ENCODE results near the gene HEPACAM. TPM values are rescaled to one million over a fixed set of nuclear protein-coding genes. Genes with fewer than 3 reads are reported as not detected.
A peak's percentile ranks its signal among the peaks of the same experiment; 100 is the strongest.

The HEPACAM gene
- total and polyA plus RNA-seq, 2 donors (not counting 3 experiments of a cell fraction or from before 2014, with no cell fraction given), result not detected

GRCh38 chr11:124890151-124890550, 45.7 kb downstream of the HEPACAM start:
- BruUV-seq (replicated peaks), result no TSS peak
- FAIRE-seq, result no peak
- dilution Hi-C loops (cut with MboI; ENCODE audit: extremely low pct_ligation_motif_present, low sequenced_read_pairs), result no loop called here

DNA sequence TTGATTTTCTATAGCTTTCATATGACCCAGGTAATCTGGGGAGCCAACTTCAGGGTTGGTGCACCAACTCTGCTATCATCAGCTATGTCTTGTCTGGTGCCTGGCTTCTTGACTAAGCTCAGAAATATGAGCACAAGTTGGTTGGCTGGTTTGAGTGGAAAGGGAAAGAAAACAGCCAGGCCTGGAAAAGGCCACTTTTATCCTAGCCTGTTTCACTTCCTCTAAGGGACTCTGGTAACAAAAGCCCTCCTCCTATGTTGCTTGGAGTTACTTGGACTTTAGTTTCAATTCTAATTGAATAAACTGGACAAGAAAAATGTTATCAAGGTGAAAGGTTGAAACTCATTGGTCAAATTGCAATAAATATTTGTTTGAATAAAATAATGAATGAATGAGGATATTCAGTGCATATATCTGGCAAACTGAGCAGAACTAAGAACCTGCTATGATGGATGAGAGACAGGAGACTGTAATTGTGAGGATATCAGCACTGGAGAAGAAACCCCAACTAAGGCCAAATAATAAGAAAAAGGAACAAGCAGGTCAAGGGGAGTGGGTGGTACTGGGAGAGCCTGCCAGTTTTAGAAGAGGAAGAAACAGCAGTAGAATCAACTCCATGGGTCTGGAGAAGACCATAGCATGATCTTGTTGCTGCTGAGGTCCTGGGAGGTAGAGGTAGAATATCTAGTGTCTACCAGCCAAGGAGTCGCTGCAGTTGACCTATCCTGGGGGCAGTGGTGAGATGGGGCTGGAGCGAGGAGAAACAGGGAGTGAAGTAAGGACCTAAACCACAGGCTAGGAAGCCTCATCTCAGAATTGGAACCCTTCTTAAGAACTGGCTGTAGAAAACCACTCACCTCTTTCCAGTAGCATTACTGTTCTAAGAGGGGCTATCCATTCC, 46.4 kb downstream of the HEPACAM start:
- TF ChIP-seq JUN (IDR thresholded peaks at IDR 0.05; ENCODE audit: borderline replicate concordance, insufficient read depth, insufficient read length, low read depth) (no peak), CTCF (IDR thresholded peaks at IDR 0.05; ENCODE audit: extremely low read depth in 1 of 2, insufficient read depth in 1 of 2, low read depth in 1 of 2, low read length in 2 of 2) (no peak), MYC (IDR thresholded peaks at IDR 0.05; ENCODE audit: low read depth, low read length) (no peak), POLR2A (IDR thresholded peaks at IDR 0.05; ENCODE audit: low read depth, low read length) (peak; percentile 75), MAX (IDR thresholded peaks at IDR 0.05; ENCODE audit: insufficient read depth, insufficient read length) (no peak), POLR2AphosphoS5 (IDR thresholded peaks at IDR 0.05; ENCODE audit: insufficient read depth, low read depth, low read length) (peak; percentile 53), FOS (IDR thresholded peaks at IDR 0.05; ENCODE audit: borderline replicate concordance, insufficient read depth, low read length) (no peak), GATA2 (IDR thresholded peaks at IDR 0.05; ENCODE audit: insufficient read depth, insufficient read length, low read depth, low read length) (no peak), EZH2 (IDR thresholded peaks at IDR 0.05; ENCODE audit: borderline replicate concordance, low read depth, low read length, severe bottlenecking) (no peak)
- peak overlapping the region; percentile 8 for H3K4me2 ChIP-seq (ENCODE audit: insufficient read depth, low read length)
- ChIA-PET CTCF (interaction anchor here (1.1 to 4.8 kb wide), 4 partner anchors 10 to 54 kb away, joined by 3 to 29 read pairs (median 13); partner anchors contain the start of gene ROBO4), POLR2A (interaction anchor here (1.1 to 4.0 kb wide), 4 partner anchors 7 to 64 kb away, joined by 3 to 23 read pairs (median 14); partner anchors contain the start of gene ROBO4)
- no peak for FAIRE-seq
- no peaks in the 10 kb centered on the region for H4K20me1 ChIP-seq (replicated peaks; ENCODE audit: control insufficient read depth, extremely low read depth, insufficient read depth, low read length)
- H3K9ac ChIP-seq (replicated peaks; ENCODE audit: extremely low read depth, insufficient read depth, low read length), result no peak overlapping the region
- dilution Hi-C loops (cut with MboI; ENCODE audit: extremely low pct_ligation_motif_present, low sequenced_read_pairs), result no loop called here
- H3K4me3 ChIP-seq (replicated peaks in 1 of 3; ENCODE audit: insufficient read depth in 1 of 3, low read depth in 1 of 3, low read length in 3 of 3), result no peak overlapping the region
- BruUV-seq (replicated peaks), result no TSS peak
- no peaks in the 10 kb centered on the region for H3K9me1 ChIP-seq (replicated peaks; ENCODE audit: control insufficient read depth, extremely low read depth, insufficient read depth, low read length)
- intact Hi-C loops (cut with micrococcal nuclease), result loop anchor here (10.0 kb wide), 1 partner anchor 705 kb away; the partner anchor contains the start of gene STT3A
- H3K9me3 ChIP-seq (replicated peaks; ENCODE audit: control insufficient read depth, insufficient read depth, low read length), result no peaks in the 10 kb centered on the region
- H2AFZ ChIP-seq (ENCODE audit: low read depth, low read length), result no peak overlapping the region
- no peak for DNase-seq (ENCODE audit: low read depth, low spot score)
- H3K4me1 ChIP-seq (ENCODE audit: control insufficient read depth, extremely low read depth, insufficient read depth, low read length), result peaks cover 89% of the 10 kb centered on the region
- H3K27me3 ChIP-seq (ENCODE audit: control insufficient read depth in 2 of 2, insufficient read depth in 2 of 2, low read length in 2 of 2), result no peaks in the 10 kb centered on the region
- H3K27ac ChIP-seq (ENCODE audit: insufficient read depth, low read depth, low read length), result no peak overlapping the region
- H3K79me2 ChIP-seq (ENCODE audit: control insufficient read depth, insufficient read depth, low read length), result peaks cover 67% of the 10 kb centered on the region
- H3K36me3 ChIP-seq (ENCODE audit: control insufficient read depth in 2 of 2, extremely low read depth in 1 of 2, insufficient read depth in 2 of 2, low read length in 2 of 2), result peaks cover 77 to 81% of the 10 kb centered on the region in 2 experiments

More at GRCh38 chr11:124890151-124890550, 45.7 kb downstream of the HEPACAM start:
- no peak for DNase-seq (ENCODE audit: low read depth, low spot score)
- peaks cover 74 to 79% of the 10 kb centered on the region in 2 experiments for H3K36me3 ChIP-seq (ENCODE audit: control insufficient read depth in 2 of 2, extremely low read depth in 1 of 2, insufficient read depth in 2 of 2, low read length in 2 of 2)
- no peaks in the 10 kb centered on the region for H3K9me1 ChIP-seq (replicated peaks; ENCODE audit: control insufficient read depth, extremely low read depth, insufficient read depth, low read length)
- H3K9me3 ChIP-seq (replicated peaks; ENCODE audit: control insufficient read depth, insufficient read depth, low read length), result no peaks in the 10 kb centered on the region
- TF ChIP-seq FOS (IDR thresholded peaks at IDR 0.05; ENCODE audit: borderline replicate concordance, insufficient read depth, low read length) (no peak), POLR2AphosphoS5 (IDR thresholded peaks at IDR 0.05; ENCODE audit: insufficient read depth, low read depth, low read length) (no peak), JUN (IDR thresholded peaks at IDR 0.05; ENCODE audit: borderline replicate concordance, insufficient read depth, insufficient read length, low read depth) (no peak)
- H3K27ac ChIP-seq (ENCODE audit: insufficient read depth, low read depth, low read length), result no peak overlapping the region
- ChIA-PET POLR2A (interaction anchor here (1.1 to 4.0 kb wide), 3 partner anchors 8 to 63 kb away, joined by 3 to 23 read pairs (median 4); no protein-coding TSS in a partner anchor), CTCF (interaction anchor here (3.0 to 4.8 kb wide), 2 partner anchors 14 to 53 kb away, joined by 10 to 29 read pairs; no protein-coding TSS in a partner anchor)
- H4K20me1 ChIP-seq (replicated peaks; ENCODE audit: control insufficient read depth, extremely low read depth, insufficient read depth, low read length), result no peaks in the 10 kb centered on the region
- peaks cover 89% of the 10 kb centered on the region for H3K4me1 ChIP-seq (ENCODE audit: control insufficient read depth, extremely low read depth, insufficient read depth, low read length)
- H3K9ac ChIP-seq (replicated peaks; ENCODE audit: extremely low read depth, insufficient read depth, low read length), result no peak overlapping the region
- no peak overlapping the region for H3K4me2 ChIP-seq (ENCODE audit: insufficient read depth, low read length)
- H3K79me2 ChIP-seq (ENCODE audit: control insufficient read depth, insufficient read depth, low read length), result peaks cover 74% of the 10 kb centered on the region
- no peak overlapping the region for H3K4me3 ChIP-seq (replicated peaks in 1 of 3; ENCODE audit: insufficient read depth in 1 of 3, low read depth in 1 of 3, low read length in 3 of 3)
- H2AFZ ChIP-seq (ENCODE audit: low read depth, low read length), result no peak overlapping the region
- intact Hi-C loops (cut with micrococcal nuclease), result loop anchor here (10.0 kb wide), 1 partner anchor 705 kb away; the partner anchor contains the start of gene STT3A
- H3K27me3 ChIP-seq (ENCODE audit: control insufficient read depth in 2 of 2, insufficient read depth in 2 of 2, low read length in 2 of 2), result no peaks in the 10 kb centered on the region

Measured in endothelial cell of umbilical vein (primary cell).